CD14-positive monocyte (primary cell): ENCODE results near the gene TFPI2. TPM values are rescaled to one million over a fixed set of nuclear protein-coding genes. Genes with fewer than 3 reads are reported as not detected.
A peak's percentile ranks its signal among the peaks of the same experiment; 100 is the strongest.

ENCODE experiments used
- DNase-seq, 3 donors: peaks; one replicate each; pipeline ENCODE4 v3.0.0-alpha.2; 2011 to 2022
- H2AFZ ChIP-seq: 2 replicates; pipeline ENCODE4 v1.6.0; 2012; ENCODE audit warnings: mild to moderate bottlenecking, low read depth, low read length, inconsistent platforms; ENCODE audit not compliant: insufficient read depth, poor library complexity, severe bottlenecking
- H3K27ac ChIP-seq, 2 donors: 1 replicate in 1 of 2; 2 replicates in 1 of 2; pipeline ENCODE4 v1.5.1; 2012 to 2013; ENCODE audit warnings: low read length in 2 of 2, control low read depth in 1 of 2, inconsistent platforms in 1 of 2, low read depth in 1 of 2, mild to moderate bottlenecking in 1 of 2
- H3K27me3 ChIP-seq, 2 donors: one replicate each; pipeline versions ENCODE4 v1.6.0 to v1.6.1; 2011 to 2013; ENCODE audit warnings: low read length in 2 of 2; ENCODE audit not compliant: control insufficient read depth in 2 of 2, insufficient read depth in 2 of 2
- H3K36me3 ChIP-seq, 2 donors: replicated peaks in 1 of 2; 1 replicate in 1 of 2; 2 replicates in 1 of 2; pipeline versions ENCODE4 v1.5.1 to v1.6.1; 2012 to 2013; ENCODE audit warnings: low read length in 2 of 2, control low read depth in 1 of 2, inconsistent platforms in 1 of 2, mild to moderate bottlenecking in 1 of 2; ENCODE audit not compliant: insufficient read depth in 2 of 2, control insufficient read depth in 1 of 2
- H3K4me1 ChIP-seq, 2 donors: 1 replicate in 1 of 2; 2 replicates in 1 of 2; pipeline versions ENCODE4 v1.5.1 to v1.6.1; 2012 to 2013; ENCODE audit warnings: low read length in 2 of 2, control low read depth in 1 of 2, inconsistent platforms in 1 of 2, mild to moderate bottlenecking in 1 of 2, moderate library complexity in 1 of 2; ENCODE audit not compliant: insufficient read depth in 2 of 2, control insufficient read depth in 1 of 2
- H3K4me2 ChIP-seq: replicated peaks from 2 replicates; pipeline ENCODE3; 2012; ENCODE audit warnings: low read length, moderate library complexity, mild to moderate bottlenecking; ENCODE audit not compliant: poor library complexity, severe bottlenecking; ENCODE audit errors: extremely low read depth
- H3K4me3 ChIP-seq, 3 experiments: fragments of 200-600 bp in 1 of 3; sonication (generic) in 1 of 3; replicated peaks in 1 of 3; 1 replicate in 2 of 3; 2 replicates in 1 of 3; pipeline ENCODE4 v1.5.1; 2011 to 2013; ENCODE audit warnings: low read length in 3 of 3, mild to moderate bottlenecking in 3 of 3, control low read depth in 2 of 3, low read depth in 2 of 3, inconsistent platforms in 1 of 3, moderate library complexity in 1 of 3
- H3K79me2 ChIP-seq: 2 replicates; pipeline ENCODE4 v1.6.0; 2012; ENCODE audit warnings: mild to moderate bottlenecking, control low read depth, inconsistent platforms, low read length, moderate library complexity; ENCODE audit not compliant: insufficient read depth
- H3K9ac ChIP-seq: 2 replicates; pipeline ENCODE4 v1.6.0; 2017; ENCODE audit warnings: low read length, mild to moderate bottlenecking; ENCODE audit not compliant: insufficient read depth, poor library complexity, severe bottlenecking
- H3K9me3 ChIP-seq, 2 donors: replicated peaks in 1 of 2; 1 replicate in 1 of 2; 2 replicates in 1 of 2; pipeline versions ENCODE4 v1.5.1 to v1.6.1; 2012 to 2013; ENCODE audit warnings: low read length in 2 of 2, control low read depth in 1 of 2; ENCODE audit not compliant: control insufficient read depth in 1 of 2, insufficient read depth in 1 of 2
- H4K20me1 ChIP-seq: 2 replicates; pipeline ENCODE4 v1.6.0; 2012; ENCODE audit warnings: mild to moderate bottlenecking, low read length, control low read depth, moderate library complexity; ENCODE audit not compliant: insufficient read depth
- H3K27ac Mint-ChIP-seq, 7 donors: one replicate each; pipeline ENCODE4 v1.8.0; 2020; ENCODE audit warnings: mild to moderate bottlenecking in 7 of 7, mixed read lengths in 7 of 7, moderate library complexity in 6 of 7, inconsistent platforms in 2 of 7
- H3K27me3 Mint-ChIP-seq, 3 donors: one replicate each; pipeline ENCODE4 v1.8.0; 2021 to 2022; ENCODE audit warnings: low read depth in 3 of 3, mild to moderate bottlenecking in 3 of 3, mixed read lengths in 3 of 3, moderate library complexity in 3 of 3, inconsistent platforms in 1 of 3
- H3K36me3 Mint-ChIP-seq, 2 donors: one replicate each; pipeline ENCODE4 v1.8.0; 2020; ENCODE audit warnings: mixed read lengths in 2 of 2, inconsistent platforms in 1 of 2, mild to moderate bottlenecking in 1 of 2
- H3K4me1 Mint-ChIP-seq: one replicate; pipeline ENCODE4 v1.8.0; 2020; ENCODE audit warnings: mild to moderate bottlenecking, mixed read lengths
- H3K4me3 Mint-ChIP-seq, 2 donors: one replicate each; pipeline ENCODE4 v1.8.0; 2020; ENCODE audit warnings: mild to moderate bottlenecking in 2 of 2, mixed read lengths in 2 of 2, moderate library complexity in 1 of 2
- H3K9me3 Mint-ChIP-seq, 7 donors: one replicate each; pipeline ENCODE4 v1.8.0; 2020 to 2022; ENCODE audit warnings: mixed read lengths in 7 of 7, mild to moderate bottlenecking in 6 of 7, moderate library complexity in 6 of 7, inconsistent platforms in 2 of 7
- CTCF ChIP-seq: fragments of 200-600 bp; IDR thresholded peaks from one replicate; pipeline ENCODE4 v1.8.0; 2022; ENCODE audit warnings: antibody characterized with exemption, mild to moderate bottlenecking
- WGBS: methylation state at CpG from one replicate; pipeline ENCODE4 v1.1.5; 2013; ENCODE audit warnings: missing lambda C conversion rate; ENCODE audit not compliant: insufficient coverage; 5-methylcytosine and 5-hydroxymethylcytosine counted together
- intact Hi-C, 2 donors: fragments of 100-400 bp; cut with micrococcal nuclease; formaldehyde crosslinking; loops; one replicate each; pipeline versions ENCODE4 v1.15.0 to v1.15.1; 2023
- polyA plus RNA-seq, 3 donors: library from polyadenylated mRNA; depleted of rRNA in 1 of 3; unstranded in 2 of 3; stranded (reverse) in 1 of 3; fragments of 300-500 nt in 2 of 3; fragments of >200 nt in 1 of 3; fragmentation: Illumina TruSeq in 2 of 3; gene quantifications; 1 replicate in 2 of 3; 2 replicates in 1 of 3; pipeline ENCODE4 v1.2.3, GENCODE V29; 2012 to 2021

Gene TFPI2
- polyA plus RNA-seq, 3 donors: not detected

GRCh38 chr7:93861325-93861949 lies 29.1 kb downstream of the TFPI2 start:
- no CpG with 5 or more reads among the region's 4 CpGs for WGBS

DNA sequence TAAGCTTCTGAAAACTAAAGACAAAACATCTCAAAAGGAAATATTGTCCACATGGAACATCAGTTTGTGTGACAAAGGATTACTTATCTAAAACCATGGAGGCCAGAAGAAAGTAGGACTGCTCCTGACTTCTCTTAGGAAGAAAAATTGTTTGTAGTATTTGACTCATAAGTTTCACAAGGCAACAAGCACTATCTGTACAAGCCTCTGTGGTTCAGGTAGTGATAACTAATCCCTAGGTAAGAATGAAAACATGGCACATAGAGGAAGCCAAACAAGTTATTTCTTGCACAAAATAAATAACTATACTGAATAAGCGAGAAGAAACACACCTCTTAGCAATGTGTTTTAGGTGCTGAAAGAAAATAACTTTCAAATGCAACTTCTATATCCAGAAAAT lies 30.3 kb downstream of the TFPI2 start:
- peaks cover 0 to 4% (median 0%) of the 10 kb centered on the region in 7 donors for H3K9me3 Mint-ChIP-seq
- H3K4me1 Mint-ChIP-seq: no peaks in the 10 kb centered on the region
- no peak overlapping the region for H3K4me3 Mint-ChIP-seq
- no peak overlapping the region for H3K27ac Mint-ChIP-seq
- Histone ChIP-seq H3K4me2 (no peak overlapping the region), H3K79me2 (no peaks in the 10 kb centered on the region), H3K36me3 (no peaks in the 10 kb centered on the region), H2AFZ (no peak overlapping the region), H3K4me3 (no peak overlapping the region), H3K27me3 (no peaks in the 10 kb centered on the region), H3K4me1 (no peaks in the 10 kb centered on the region), H3K27ac (no peak overlapping the region), H3K9ac (no peak overlapping the region), H4K20me1 (no peaks in the 10 kb centered on the region), H3K9me3 (no peaks in the 10 kb centered on the region)
- intact Hi-C loops: no loop called here
- no CpG with 5 or more reads among the region's 1 CpG for WGBS
- TF ChIP-seq CTCF: no peak
- peaks cover 0 to 3% (median 2%) of the 10 kb centered on the region in 3 donors for H3K27me3 Mint-ChIP-seq
- no peak for DNase-seq
- H3K36me3 Mint-ChIP-seq: no peaks in the 10 kb centered on the region

More at GRCh38 chr7:93861325-93861949, 29.1 kb downstream of the TFPI2 start:
- Mint-ChIP-seq H3K27me3 (peaks cover 0 to 2% (median 2%) of the 10 kb centered on the region in 3 donors), H3K27ac (no peak overlapping the region), H3K9me3 (peaks cover 0 to 4% (median 0%) of the 10 kb centered on the region in 7 donors), H3K4me3 (no peak overlapping the region), H3K4me1 (no peaks in the 10 kb centered on the region), H3K36me3 (no peaks in the 10 kb centered on the region)
- no peak for DNase-seq
- Histone ChIP-seq H3K9ac (no peak overlapping the region), H4K20me1 (no peaks in the 10 kb centered on the region), H3K27me3 (no peaks in the 10 kb centered on the region), H3K27ac (no peak overlapping the region), H3K79me2 (no peaks in the 10 kb centered on the region), H3K4me2 (no peak overlapping the region), H3K36me3 (no peaks in the 10 kb centered on the region), H3K4me1 (no peaks in the 10 kb centered on the region), H3K4me3 (no peak overlapping the region), H2AFZ (no peak overlapping the region), H3K9me3 (no peaks in the 10 kb centered on the region)
- intact Hi-C loops: no loop called here
- TF ChIP-seq CTCF: peak; percentile 19
